Uterus (tissue), 4 donors: ENCODE data around the gene SERPINA12. TPM values are rescaled to one million over a fixed set of nuclear protein-coding genes. Genes with fewer than 3 reads are reported as not detected.

ENCODE experiments used
- DNase-seq, 2 donors: peaks; one replicate each; pipeline ENCODE4 v3.0.0-alpha.2; 2019 to 2020
- H3K27ac ChIP-seq, 2 donors: fragments of 200-600 bp; sonication (generic); 1 replicate in 1 of 2; 2 replicates in 1 of 2; pipeline ENCODE4 v1.5.1; 2016 to 2018
- H3K27me3 ChIP-seq, 2 donors: fragments of 200-600 bp; sonication (generic); one replicate each; pipeline ENCODE4 v1.5.1; 2018 to 2019; ENCODE audit warnings: control low read depth in 1 of 2
- H3K36me3 ChIP-seq, 2 donors: fragments of 200-600 bp; sonication (generic); one replicate each; pipeline ENCODE4 v1.5.1; 2019; ENCODE audit warnings: control low read depth in 1 of 2
- H3K4me1 ChIP-seq, 2 donors: fragments of 200-600 bp; sonication (generic); one replicate each; pipeline ENCODE4 v1.5.1; 2018 to 2019; ENCODE audit warnings: control low read depth in 1 of 2
- H3K4me3 ChIP-seq, 2 donors: fragments of 200-600 bp; sonication (generic); 1 replicate in 1 of 2; 2 replicates in 1 of 2; pipeline ENCODE4 v1.5.1; 2018 to 2019; ENCODE audit warnings: mild to moderate bottlenecking in 1 of 2
- H3K9me3 ChIP-seq, 2 donors: fragments of 200-600 bp; sonication (generic); one replicate each; pipeline ENCODE4 v1.5.1; 2019; ENCODE audit warnings: control low read depth in 1 of 2
- POLR2A ChIP-seq, 2 donors: fragments of 450-650 bp; IDR thresholded peaks; one replicate each; pipeline ENCODE4 v1.6.1; 2016; ENCODE audit warnings: antibody characterized with exemption in 2 of 2, mild to moderate bottlenecking in 1 of 2, moderate library complexity in 1 of 2
- intact Hi-C: fragments of 100-400 bp; cut with DNase I; formaldehyde crosslinking; loops from one replicate; pipeline ENCODE4 v1.15.1; 2023; ENCODE audit warnings: low total_unique reads
- total RNA-seq, 4 donors: library from RNA; depleted of rRNA in 3 of 4; stranded (reverse); fragments of >200 nt in 3 of 4; gene quantifications; one replicate each; pipeline versions ENCODE4 v1.1.0 to v1.2.4, GENCODE V29; 2014 to 2023
- TF ChIP-seq, protein P1 (sequence below), 4 experiments: fragments of 200-600 bp in 2 of 4; fragments of 450-650 bp in 2 of 4; sonication (generic) in 2 of 4; IDR thresholded peaks; one replicate each; pipeline ENCODE4 v1.5.1; 2016 to 2019; ENCODE audit warnings: antibody characterized with exemption in 4 of 4, mild to moderate bottlenecking in 2 of 4, moderate library complexity in 1 of 4
- donor health status: DM: yes; HTN: yes; CAD: no.

The SERPINA12 gene
- total RNA-seq, 4 donors from 2014 or later: not detected

DNA sequence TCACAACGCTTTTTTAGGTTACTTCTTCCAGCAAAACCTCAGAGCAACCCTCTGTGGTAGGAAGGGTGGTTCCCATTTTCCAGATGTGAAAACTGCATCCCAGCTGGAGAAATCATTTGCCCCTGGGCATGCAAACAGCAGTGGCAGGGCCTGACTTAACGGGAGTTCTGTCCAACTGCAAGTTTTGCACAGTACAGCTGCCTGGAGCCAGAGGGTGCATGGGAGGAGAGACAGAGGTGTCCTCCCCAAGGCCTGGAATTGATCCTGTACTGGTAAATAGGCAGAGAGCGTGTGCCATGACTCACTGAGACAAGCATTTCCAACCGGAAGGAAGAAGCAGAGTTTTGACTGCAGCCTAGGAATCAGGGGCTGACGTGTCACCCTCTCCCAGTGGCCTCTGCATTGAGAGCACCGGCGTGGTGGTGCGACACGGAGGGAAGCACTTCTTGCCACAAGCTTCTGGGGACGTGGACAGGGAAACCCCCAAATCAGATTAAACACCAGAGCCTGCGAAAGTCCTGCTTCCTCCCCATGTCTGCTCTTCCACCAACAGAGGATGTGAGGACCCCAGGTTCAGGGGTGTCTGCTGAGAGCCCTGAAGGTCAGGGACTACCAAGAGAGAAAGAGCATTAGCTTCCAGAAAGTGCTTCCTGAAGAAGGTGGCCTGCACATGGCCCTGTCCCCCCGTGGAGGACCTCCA lies 33.0 kb upstream of the SERPINA12 start:
- Histone ChIP-seq H3K27me3 (no peaks in the 10 kb centered on the region), H3K9me3 (no peaks in the 10 kb centered on the region), H3K4me1 (no peaks in the 10 kb centered on the region), H3K27ac (no peak overlapping the region), H3K36me3 (no peaks in the 10 kb centered on the region), H3K4me3 (no peak overlapping the region)
- no peak for DNase-seq
- TF ChIP-seq, protein P1, sequence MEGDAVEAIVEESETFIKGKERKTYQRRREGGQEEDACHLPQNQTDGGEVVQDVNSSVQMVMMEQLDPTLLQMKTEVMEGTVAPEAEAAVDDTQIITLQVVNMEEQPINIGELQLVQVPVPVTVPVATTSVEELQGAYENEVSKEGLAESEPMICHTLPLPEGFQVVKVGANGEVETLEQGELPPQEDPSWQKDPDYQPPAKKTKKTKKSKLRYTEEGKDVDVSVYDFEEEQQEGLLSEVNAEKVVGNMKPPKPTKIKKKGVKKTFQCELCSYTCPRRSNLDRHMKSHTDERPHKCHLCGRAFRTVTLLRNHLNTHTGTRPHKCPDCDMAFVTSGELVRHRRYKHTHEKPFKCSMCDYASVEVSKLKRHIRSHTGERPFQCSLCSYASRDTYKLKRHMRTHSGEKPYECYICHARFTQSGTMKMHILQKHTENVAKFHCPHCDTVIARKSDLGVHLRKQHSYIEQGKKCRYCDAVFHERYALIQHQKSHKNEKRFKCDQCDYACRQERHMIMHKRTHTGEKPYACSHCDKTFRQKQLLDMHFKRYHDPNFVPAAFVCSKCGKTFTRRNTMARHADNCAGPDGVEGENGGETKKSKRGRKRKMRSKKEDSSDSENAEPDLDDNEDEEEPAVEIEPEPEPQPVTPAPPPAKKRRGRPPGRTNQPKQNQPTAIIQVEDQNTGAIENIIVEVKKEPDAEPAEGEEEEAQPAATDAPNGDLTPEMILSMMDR (IDR thresholded peaks at IDR 0.05): no peak
- no peak for TF ChIP-seq POLR2A (IDR thresholded peaks at IDR 0.05)
- intact Hi-C loops: no loop called here

DNA sequence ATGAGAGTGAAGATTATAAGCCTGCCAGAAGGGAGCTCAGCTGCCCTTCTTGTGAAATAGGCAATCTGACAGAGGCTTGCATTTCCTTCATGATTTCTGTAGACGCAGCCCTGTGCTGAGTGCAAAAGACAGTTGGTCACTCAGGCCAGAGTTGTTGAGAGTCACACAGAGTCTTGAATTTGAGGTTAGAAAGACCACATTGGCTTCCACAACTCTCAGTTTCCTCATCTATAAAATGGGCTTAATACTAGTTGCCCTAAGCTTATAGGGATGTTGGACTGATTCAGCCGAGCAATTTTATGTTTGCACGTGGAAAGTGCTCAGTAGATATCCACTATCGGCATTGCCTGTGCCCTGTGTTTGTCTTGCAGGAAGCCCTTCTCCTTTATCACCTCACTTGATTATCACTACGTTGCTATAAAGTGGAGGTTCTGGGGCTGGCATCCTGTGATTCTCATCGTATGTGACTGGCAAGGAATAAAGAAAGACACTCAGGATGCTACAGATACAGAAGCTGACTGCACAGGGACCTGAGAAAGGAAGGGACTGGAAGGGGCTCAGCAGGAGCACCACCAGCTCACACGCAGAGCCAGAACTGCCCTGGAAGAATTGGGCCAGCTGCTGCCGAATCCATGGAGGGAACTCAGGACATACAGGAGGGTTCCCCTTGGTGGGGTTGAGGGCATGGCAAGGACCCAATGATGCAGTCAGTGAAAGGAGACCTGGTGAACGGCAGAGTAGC lies 32.1 kb upstream of the SERPINA12 start:
- Histone ChIP-seq H3K4me1 (no peaks in the 10 kb centered on the region), H3K9me3 (no peaks in the 10 kb centered on the region), H3K36me3 (no peaks in the 10 kb centered on the region), H3K4me3 (no peak overlapping the region), H3K27me3 (no peaks in the 10 kb centered on the region), H3K27ac (no peak overlapping the region)
- intact Hi-C loops: no loop called here
- DNase-seq: no peak
- TF ChIP-seq POLR2A (IDR thresholded peaks at IDR 0.05): no peak
- TF ChIP-seq, protein P1 (IDR thresholded peaks at IDR 0.05): no peak

DNA sequence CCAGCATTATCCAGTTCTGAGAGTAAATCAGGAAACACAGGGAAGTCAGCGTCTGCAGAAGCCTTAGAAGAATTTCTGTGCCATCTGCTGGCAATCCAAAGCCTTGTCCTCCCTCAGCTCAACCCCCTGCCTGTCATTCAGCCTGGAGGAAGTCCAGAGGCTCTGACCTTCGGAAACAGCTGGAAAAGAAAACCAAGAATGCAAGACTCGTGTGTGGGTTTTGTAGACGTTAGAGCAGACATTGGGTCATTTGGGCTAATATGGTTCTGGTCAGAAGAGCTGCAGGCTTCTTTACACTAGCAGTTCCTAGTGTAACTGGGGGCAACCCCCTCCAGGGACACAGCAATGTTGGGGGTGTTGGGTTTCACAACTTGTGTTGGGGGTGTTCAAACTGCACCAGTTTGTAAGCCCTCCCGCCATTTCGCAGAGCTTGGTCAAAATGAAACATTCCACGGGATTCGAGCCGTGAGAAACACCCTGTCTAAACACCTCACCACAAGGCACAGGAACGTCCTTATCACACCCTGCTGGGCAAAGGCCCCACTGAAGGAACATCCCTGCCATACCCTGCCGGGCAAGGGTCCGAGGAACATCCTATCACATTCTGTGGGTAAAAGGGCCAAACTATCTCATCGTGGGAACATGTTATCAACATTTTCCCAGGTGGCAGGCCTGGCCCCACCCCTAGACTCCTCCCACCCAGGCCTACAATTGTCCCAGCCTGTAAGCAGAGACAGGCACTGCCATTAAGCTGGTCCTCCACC lies 30.9 kb upstream of the SERPINA12 start:
- TF ChIP-seq, protein P1 (IDR thresholded peaks at IDR 0.05): no peak
- no peak for TF ChIP-seq POLR2A (IDR thresholded peaks at IDR 0.05)
- Histone ChIP-seq H3K27ac (no peak overlapping the region), H3K9me3 (no peaks in the 10 kb centered on the region), H3K27me3 (no peaks in the 10 kb centered on the region), H3K4me3 (no peak overlapping the region), H3K4me1 (no peaks in the 10 kb centered on the region), H3K36me3 (no peaks in the 10 kb centered on the region)
- intact Hi-C loops: no loop called here
- no peak for DNase-seq

DNA sequence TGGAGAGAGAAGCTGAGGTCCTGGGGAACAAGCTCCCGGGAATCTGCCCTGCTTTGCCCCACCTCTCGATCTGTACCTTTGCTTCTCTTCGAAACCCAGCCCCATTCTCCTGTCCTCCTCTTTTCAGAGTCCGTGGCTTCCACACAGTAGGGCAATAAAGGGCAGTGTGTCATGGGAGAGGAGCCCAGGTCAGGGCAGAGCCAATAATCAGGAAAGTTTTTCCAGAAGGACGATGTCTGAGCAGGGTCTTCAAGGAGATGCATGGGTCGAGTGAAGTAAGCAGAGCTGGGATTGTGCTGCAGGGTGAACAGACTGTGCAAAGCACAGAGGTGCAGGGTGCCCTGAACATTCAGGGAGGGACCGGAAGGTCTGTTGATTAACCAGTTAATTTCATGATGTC lies 29.9 kb upstream of the SERPINA12 start:
- Histone ChIP-seq H3K4me1 (no peaks in the 10 kb centered on the region), H3K9me3 (no peaks in the 10 kb centered on the region), H3K27me3 (no peaks in the 10 kb centered on the region), H3K36me3 (no peaks in the 10 kb centered on the region), H3K4me3 (no peak overlapping the region), H3K27ac (no peak overlapping the region)
- intact Hi-C loops: no loop called here
- no peak for TF ChIP-seq POLR2A (IDR thresholded peaks at IDR 0.05)
- TF ChIP-seq, protein P1 (IDR thresholded peaks at IDR 0.05): no peak
- peak in 1 of 2 donors; percentile 2 for DNase-seq
